Measurements from ENCODE around the gene VMAC.
A peak's percentile ranks its signal among the peaks of the same experiment; 100 is the strongest.

VMAC gene

DNA sequence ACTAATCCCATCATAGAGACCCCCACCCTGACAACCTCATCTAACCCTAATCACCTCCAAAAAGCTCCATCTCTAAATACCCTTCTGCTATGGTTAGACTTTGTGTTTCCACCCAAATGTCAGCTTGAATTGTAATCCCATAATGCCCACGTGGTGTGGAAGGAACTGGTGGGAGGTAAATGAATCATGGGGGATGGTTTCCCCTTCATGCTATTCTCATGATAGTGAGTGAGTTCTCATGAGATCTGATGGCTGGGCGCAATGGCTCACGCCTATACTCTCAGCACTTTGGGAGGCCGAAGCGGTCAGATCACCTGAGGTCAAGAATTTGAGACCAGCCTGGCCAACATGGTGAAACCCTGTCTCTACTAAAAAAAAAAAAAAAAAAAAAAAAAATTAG lies 2.6 kb downstream of the VMAC start:
- peak; percentile 8 for DNase-seq

DNA sequence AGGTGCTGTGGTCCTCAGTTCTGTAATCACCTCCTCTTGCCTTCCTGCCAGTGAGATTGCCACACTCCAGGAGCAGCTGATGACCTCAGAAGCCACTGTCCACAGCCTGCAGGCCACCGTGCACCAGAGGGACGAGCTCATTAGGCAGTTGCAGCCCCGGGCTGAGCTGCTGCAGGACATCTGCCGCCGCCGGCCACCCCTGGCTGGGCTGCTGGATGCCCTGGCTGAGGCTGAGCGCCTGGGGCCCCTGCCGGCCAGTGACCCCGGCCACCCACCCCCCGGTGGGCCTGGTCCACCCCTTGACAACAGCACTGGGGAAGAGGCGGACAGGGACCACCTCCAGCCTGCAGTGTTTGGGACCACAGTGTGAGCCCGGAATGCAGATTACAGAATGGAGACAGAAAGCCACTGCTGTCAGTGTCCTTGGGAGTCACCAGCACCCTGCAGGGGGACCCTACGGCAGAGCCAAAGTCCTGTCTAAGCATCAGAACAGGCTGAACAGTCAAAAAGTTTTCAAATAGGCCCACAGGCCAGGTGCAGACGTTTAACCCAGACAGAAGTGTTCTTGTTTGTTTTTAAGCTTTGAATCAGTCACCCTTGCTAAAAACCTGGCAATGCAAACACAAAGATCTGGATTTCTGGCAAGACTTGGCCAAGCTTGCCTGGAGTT lies 4.2 kb downstream of the VMAC start:
- no peak for DNase-seq

DNA sequence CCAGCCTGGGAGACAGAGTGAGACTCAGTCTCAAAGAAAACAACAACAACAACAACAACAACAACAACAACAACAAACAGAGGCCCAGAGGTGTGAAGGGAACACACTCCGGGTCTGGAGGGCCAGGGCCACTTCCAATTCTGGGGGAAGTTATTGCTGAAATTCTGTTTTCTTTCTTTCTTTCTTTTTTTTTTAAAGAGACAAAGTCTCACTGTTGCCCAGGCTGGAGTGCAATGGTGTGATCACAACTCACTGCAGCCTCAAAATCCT lies 5.9 kb downstream of the VMAC start:
- no peak for DNase-seq

DNA sequence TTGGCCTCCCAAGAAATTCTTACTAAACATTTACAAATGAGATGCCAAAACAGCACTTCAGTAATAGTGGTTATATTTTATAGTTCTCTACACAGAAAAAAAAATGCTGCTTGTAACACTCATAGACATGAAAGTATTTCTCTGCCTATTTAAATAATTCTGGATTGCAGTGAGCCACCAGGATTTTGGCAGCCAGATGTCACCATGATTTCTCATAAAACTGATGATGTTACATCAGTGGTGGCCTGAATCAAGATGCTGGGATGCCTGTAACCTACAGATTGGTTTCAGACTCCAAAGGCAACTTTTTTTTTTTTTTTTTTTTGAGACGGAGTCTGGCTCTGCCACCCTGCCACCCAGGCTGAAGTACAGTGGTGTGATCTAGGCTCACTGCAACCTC lies 6.7 kb downstream of the VMAC start:
- no peak for DNase-seq

DNA sequence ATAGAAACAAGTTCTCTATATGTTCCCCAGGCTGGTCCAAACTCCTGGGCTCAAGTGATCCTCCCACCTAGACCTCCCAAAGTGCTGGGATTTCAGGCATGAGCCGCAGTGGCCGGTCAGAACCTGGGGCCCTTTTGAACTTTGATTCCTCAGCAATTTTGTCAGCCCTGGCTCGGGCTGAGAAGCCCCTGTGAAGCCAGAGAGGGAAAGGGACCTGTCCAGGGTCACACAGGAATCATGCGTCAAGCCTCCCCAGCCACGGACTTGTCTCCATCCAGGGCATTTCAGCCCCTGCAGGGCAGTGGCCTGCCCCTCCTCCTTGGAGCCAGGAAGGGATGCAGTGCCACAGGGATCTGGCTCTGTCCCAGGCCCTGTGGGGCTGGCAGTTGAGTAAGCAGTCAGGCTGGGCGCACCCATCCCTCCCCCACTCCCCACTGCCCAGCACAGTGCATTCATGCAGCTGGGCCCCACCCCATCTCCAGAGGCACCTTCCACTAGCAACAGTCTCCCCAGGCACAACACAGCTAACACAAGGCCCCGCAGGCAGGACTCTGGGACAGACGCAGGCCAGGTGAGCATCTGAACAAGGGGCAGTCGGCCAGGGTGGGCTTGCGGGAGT lies 9.2 kb downstream of the VMAC start, which contains the start of gene CAPS:
Gene CAPS (plus strand): TSS at position 516 of the 619 bp plus-strand sequence. CDS start 153 bp downstream, outside the sequence.
- DNase-seq = no peak

DNA sequence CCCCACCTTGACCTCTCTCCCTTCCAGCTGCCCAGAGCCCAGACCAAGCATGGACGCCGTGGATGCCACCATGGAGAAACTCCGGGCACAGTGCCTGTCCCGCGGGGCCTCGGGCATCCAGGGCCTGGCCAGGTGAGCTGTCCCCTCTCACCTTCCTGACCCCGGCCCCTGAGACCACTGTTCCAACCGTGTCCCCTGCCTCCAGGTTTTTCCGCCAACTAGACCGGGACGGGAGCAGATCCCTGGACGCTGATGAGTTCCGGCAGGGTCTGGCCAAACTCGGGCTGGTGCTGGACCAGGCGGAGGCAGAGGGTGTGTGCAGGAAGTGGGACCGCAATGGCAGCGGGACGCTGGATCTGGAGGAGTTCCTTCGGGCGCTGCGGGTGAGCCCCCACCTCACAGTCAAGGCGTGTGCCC lies 9.7 kb downstream of the VMAC start:
- DNase-seq = no peak

DNA sequence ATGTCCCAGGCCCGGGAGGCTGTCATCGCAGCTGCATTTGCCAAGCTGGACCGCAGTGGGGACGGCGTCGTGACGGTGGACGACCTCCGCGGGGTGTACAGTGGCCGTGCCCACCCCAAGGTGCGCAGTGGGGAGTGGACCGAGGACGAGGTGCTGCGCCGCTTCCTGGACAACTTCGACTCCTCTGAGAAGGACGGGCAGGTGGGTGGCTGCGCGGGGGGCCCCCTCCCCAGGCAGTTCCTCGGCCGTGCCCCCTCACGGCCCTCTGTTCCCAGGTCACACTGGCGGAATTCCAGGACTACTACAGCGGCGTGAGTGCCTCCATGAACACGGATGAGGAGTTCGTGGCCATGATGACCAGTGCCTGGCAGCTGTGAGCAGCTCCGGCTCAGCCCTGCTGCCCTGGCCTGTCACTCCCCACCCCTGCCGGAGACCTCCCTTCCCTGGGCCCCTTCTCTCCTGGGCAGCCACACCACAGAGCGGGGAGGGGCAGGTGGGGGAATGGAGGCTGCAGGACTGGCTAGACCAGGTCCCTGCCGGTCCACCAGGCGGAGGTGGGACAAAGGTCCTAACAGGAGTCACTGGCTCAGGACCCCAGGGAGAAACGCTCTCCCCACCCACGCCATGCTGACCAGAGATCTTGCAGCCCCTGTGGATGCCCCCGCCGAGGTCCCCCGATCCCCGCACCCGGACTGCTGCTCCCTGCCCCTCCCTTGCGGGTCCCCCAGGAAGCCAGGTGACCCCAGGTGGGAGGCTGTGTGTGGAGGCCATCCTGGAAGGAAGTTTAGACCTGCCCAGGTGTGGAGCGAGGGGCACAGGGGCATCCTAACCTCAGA lies 10.5 kb downstream of the VMAC start:
- no peak for DNase-seq

DNA sequence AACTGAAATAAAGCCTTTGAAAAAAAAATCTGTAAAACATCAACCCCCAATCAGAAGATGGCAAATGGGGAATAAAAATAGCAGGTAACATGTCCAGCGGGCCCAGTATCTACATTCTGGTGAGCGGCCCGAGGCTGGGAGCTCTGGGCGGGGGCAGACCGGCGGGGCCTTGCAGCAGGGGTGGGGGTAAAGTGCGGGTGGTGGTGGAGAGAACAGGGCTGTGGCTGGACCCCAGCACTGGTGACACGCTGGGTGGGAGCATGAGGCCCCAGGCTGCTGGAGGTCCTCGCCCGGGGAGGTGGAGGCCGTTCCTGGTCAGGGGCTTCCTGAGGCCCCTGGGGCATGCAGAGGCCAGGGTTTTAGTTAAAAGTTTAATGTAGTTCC lies 11.1 kb downstream of the VMAC start:
- DNase-seq = no peak

DNA sequence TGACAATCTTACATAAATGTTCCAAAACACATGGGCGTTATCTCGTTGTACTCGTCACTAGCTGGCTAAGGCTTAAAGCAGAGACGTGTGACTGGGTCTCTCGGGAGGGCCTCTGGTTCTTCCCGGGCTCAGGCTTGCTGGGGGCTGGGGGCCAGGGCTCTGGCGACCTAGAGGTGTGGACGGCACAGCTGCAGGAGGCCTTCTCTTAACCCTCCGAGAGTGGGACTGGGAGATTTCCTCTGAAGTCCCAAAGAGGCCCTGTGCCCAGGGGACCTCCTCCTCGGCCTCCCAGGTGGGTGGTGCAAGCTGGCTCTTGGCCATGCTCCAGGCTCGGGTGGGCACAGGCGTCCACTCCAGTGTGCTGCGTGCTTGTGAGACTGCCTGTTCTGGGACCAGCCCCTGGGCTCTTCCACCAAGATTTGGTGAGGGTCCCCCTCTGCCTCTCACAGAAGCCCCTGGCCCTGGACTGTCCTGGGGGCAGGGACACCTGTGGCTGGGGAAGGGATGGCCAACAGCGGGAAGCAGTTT lies 11.6 kb downstream of the VMAC start:
- no peak for DNase-seq

DNA sequence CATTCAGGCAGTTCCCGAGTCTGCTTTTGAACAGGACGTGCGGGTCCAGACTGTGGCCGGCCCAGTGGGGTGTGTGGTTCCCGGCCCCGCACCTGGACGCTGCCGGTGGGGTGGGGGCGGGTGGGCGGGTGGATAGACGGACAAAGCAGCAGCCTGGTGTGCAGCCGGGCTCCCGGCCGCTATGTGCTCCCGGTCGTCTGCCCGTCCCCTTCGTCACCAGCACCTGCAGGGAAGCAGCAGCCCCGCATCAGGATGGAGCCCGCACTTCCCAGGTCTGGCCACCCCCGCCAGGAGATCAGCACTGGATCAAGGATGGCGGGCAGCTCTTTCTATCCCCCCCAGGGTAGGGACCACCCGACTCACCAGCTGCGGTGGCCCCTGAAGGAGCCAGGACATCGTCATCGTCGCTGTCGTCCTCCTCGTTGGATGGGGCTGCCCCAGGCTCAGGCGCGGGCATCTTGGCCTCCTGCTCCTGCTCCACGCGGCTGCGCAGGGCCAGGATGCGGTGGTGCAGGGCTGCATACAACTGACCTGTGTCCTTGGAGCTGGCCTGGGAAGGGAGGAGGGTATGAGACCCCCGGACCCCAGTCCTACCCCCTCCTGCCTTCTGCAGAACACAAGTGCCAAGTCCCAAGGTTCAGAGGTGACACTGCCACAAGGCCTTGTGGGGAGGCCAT lies 12.9 kb downstream of the VMAC start:
- DNase-seq = no peak

DNA sequence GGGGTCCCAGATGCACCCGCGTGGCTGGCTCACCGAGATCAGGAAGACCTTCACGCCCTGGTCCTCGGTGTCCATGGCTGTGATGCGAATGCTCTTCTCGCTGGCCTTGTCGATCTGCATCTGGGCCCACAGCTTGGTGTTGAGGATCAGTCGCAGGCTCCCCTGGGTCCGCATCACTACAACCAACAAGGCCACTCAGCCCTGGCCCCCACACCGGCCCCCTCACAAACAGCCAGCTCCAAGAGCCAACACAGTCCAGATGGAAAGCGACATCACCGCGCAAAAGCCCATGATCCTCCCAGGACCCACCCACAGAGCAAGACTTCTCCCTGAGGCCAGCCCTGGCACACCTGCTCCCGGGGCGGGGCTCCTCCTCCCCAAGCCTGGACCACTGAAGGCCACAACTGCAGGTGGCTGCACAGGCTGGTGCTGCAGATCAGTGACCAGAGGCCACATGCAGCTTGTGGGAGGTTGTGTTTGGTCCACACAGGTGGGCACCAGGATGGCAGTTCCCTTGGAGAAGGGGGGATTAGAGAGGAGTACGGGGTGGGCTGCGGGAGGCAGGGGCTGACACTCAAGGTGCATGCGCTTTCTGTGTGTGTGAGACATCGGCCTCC lies 13.9 kb downstream of the VMAC start:
- no peak for DNase-seq

DNA sequence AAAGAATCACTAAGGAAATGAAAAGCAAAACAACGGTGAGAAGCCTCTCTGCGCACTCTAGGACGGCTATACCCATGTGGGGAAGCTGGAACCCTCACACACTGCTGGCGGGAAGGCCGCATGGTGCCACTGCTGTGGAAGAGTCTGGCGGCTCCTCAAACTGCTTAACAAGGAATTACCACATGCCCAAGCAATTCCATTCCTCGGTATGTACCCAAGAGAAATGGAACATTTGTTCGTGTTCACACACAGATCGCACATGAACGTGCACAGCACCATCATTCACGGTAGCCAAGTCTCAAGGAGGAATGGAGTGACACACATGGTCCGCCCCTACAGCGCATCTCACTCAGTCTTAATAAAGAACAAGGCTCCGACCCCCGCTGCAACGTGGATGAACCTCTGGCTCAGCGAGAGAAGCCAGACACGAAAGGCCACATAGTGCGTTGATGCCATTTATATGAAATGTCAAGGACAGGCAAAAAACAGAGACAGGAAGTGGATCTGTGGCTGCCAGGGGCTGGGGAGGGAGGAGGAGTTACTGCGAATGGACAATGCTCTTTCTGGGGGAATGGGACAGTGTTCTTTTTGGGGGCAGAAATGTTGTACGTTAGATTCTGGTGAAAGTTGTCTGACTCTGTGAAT lies 17.0 kb downstream of the VMAC start:
- no peak for DNase-seq

DNA sequence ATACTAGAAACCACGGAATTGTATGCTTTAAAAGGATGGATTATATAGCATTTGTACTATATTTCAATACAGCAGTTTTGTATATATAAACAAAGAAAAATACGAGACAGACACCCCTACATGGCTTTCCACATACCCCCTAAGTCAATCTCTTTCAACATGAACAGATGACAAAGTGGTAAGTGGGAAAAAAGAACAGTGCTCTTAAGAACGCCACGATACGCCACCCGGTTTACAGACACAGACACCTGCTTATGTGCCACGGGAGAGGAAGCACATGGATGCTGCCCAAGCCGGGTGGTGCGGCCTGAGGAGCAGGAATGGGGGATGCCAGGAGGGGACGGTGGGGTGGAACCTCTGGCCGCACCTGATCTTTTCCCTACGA lies 17.5 kb downstream of the VMAC start:
- DNase-seq = no peak

DNA sequence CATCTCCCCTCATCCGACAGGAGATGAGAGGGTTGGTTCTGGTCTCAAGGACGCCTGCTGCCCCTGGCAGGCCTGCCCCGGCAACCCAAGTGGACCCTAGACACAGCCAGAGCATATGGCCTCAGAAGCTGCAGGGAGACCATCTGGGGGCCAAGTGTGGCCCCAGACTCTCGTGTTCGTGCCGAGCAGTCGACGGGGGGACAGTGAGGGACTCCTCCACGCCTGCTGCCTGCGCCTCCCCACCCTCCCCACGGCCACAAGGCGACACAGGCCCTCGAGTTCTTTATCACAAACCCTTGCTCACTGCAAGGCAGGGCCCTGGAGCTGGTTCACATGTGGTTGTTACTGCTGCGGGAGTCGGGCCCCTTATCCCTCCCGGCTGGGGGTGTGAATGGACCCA lies 18.7 kb downstream of the VMAC start:
- no peak for DNase-seq

DNA sequence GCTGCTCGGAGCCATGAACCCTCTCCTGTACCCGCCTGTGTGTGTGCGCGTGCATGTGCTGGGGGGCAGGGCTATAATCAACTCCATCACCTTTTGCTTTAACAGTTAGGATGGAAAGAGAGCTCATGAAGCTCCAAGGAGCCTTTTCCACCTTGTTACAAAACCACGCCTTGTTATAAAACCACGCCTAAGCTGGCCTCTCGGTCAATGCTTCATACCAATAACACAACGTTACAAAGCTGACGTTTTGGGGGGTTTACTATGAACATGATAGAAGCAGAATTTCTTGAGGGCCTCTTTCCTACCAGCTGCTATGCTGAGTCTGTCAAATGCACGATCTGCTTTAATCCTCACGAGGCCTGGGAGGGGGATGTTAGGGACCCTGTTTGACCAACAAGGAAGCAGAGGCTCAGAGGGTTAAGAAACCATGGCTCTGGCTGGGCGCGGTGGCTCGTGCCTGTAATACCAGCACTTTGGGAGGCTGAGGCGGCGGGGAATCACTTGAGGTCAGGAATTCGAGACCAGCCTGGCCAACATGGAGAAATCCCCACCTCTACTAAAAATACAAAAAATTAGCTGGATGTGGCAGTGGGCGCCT lies 21.3 kb downstream of the VMAC start:
- DNase-seq = no peak

DNA sequence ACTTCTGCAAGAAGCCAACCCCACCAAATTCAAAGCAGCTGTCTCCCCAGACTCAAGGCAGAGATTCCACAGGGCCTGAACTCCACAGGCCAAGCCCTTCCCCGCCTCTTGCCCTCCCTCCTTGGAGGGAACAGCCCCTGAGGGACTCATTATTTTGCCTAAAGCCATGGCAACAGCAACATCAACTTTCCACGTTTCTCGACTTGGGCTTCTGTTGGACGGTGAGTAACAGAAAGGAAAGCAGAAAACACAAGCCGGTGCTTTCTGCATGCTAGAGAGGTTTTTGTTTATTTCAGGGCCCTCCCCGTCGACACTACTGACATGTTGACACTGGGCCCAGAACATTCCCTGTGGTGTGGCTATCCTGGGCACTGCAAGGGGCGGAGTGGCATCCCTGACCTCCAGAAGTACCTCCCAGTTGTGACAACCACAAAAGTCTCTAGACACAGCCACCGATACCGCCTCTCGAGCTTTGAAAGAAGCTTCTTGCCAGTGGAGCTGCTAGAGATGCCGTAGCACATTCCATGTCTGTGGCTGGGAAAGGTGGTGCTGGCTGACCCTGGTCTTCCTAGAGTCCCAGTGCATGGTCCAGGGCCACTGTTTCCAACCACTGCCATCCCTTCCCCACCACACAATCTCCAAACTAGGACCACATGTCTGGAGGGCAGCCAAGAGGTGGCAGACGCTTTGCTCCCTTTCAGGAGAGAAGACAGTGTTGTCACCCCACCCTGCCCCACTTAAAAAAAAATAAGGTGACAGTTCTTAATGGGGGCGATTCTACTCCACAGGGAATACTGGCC lies 22.2 kb downstream of the VMAC start:
- no peak for DNase-seq

DNA sequence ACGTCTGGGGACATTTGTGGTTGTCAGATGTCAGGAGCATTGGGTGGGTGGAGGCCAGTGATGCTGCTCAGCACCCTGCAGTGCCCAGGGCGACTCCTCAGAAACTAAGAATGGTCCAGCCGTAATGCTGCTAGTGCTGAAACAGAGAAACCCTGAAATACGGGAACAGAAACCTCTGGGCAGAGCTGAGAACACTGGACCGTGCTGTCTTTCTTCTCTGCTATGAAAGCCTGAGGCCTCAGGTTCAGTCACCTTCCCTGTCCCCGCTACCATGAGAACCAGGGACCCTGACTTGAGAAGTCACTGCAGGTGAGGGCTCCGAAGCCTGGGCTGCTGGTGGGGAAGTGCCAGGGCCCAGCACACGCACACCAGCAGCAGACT lies 22.8 kb downstream of the VMAC start:
- no peak for DNase-seq

DNA sequence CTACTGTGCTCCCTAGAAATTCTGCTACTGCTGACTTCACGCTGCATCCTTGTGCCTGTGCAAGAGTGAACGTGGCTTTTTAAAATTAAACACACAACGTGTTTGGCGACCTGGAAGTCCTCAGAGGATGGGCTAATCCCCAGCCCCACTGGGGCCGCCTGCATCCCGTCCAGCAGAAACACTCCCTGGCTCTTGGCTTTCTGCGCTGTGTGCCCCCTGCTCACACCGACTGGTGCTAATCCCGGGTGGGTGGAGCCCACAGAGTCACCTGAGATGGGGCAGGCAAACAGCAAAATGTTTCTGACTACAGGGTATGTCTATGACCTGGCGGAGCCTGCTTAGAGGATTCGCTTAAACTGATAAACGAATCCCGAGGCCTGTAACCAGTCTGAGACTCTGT lies 24.5 kb downstream of the VMAC start:
- DNase-seq = no peak

DNA sequence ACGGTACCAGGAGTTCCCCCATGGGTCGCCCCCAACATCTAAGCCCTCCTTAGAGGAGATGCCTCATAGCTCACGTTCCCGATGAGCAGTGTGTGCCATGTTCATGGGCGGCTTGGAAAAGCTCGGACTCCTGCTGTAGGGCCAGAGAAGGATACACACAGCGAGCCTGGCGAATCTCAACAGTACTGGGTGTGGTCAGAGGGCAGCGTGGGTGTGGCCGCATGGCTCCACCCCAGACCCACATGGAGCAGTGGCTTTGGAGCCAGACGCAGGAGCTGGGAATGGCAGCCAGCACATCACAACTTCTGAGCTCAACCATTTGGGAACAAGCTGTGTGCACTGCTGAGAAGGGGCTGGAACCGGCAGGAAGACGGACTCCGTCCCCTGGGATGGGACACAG lies 25.0 kb downstream of the VMAC start:
- DNase-seq = no peak

DNA sequence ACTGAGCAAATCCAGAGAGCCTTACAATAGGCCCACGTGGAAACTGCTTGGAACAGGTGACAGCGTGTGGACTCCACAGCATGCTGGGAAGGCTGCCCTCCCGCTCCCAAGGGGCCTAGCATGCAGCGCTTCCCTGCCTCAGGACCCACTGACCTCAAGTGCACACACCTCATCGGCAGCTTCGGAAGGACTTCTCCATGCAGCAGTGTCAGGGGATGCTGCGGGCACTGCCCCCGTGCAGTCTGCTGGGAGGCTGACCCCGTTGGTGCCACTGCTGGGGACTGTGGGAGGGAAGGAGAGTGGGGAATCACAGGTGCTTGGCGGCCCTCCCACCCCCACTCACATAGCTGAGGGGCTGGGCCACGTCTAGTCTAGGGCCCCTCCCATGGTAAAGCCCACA lies 26.6 kb downstream of the VMAC start:
- DNase-seq = no peak

DNA sequence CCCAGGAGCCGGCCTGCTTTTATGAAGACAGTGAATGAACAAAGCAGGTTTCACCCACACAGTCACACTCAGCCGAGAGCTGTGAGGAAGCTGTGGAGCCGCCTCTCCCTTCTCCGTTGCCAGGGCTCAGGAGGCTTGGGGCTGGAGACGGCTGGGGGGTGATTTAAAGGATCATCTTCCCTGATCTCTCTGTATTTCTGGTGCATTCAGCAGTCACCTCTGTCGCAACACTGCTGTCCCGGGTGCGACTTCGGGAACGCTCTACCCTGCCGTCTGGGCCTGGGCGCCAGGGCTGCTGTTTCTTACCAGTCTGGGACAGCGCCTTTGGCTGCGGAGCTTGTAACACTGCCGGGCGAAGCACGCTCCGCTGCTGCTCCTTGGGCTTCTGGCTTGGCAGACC lies 27.5 kb downstream of the VMAC start:
- DNase-seq = no peak

Measured in GDM1 (cell line).